Left renal cortex interstitium (tissue), 4 donors: Measurements from ENCODE around the gene ZFHX3. TPM values are rescaled to one million over a fixed set of nuclear protein-coding genes. Genes with fewer than 3 reads are reported as not detected.

Source experiments
- DNase-seq, 4 donors: peaks; one replicate each; pipeline ENCODE4 v3.0.0-alpha.2; 2013; ENCODE audit warnings: low read depth in 4 of 4, low spot score in 2 of 4, missing footprints in 1 of 4
- polyA plus RNA-seq, 4 donors: library from polyadenylated mRNA; unstranded; fragments of 120-200 nt; gene quantifications; one replicate each; pipeline ENCODE4 v1.2.1, GENCODE V29; 2013; ENCODE audit not compliant: insufficient read length in 4 of 4

The ZFHX3 gene
- polyA plus RNA-seq, 4 donors, result 15.6 to 25.4 (median 20.6) TPM

DNA sequence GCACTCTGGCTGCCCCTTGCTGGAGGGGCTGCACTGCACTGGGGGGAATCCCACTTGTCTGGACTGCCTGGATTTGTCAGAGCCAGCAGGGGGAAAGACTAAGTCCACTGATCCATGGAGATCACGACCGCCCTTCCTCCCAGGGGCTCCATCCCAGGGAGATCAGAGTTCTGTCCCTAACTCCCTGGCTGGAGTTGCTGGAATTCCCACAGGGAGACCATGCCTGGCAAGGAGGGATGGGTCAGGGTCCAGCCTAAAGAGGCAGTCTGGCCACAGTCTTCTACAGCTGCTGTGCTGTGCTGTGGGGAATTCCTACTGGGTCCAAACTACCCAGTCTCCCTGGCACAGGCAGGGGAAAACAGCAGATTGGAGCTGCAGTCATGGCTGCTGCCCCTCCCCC, 311.9 kb downstream of the ZFHX3 start:
- DNase-seq, result no peak
